GM20000 (cell line): ENCODE results near the gene FBXO21.

ENCODE experiments used
- DNase-seq: peaks from one replicate; pipeline ENCODE4 v3.0.0; 2012; ENCODE audit warnings: low spot score
- TF ChIP-seq, protein P1 (sequence below): IDR thresholded peaks from 2 replicates; pipeline ENCODE4 v1.5.1; 2012; ENCODE audit warnings: mild to moderate bottlenecking, control low read depth; ENCODE audit errors: extremely low read depth, missing control alignments

The FBXO21 gene

GRCh38 chr12:117127933-117128823 lies 62.1 kb downstream of the FBXO21 start:
- TF ChIP-seq, protein P1, sequence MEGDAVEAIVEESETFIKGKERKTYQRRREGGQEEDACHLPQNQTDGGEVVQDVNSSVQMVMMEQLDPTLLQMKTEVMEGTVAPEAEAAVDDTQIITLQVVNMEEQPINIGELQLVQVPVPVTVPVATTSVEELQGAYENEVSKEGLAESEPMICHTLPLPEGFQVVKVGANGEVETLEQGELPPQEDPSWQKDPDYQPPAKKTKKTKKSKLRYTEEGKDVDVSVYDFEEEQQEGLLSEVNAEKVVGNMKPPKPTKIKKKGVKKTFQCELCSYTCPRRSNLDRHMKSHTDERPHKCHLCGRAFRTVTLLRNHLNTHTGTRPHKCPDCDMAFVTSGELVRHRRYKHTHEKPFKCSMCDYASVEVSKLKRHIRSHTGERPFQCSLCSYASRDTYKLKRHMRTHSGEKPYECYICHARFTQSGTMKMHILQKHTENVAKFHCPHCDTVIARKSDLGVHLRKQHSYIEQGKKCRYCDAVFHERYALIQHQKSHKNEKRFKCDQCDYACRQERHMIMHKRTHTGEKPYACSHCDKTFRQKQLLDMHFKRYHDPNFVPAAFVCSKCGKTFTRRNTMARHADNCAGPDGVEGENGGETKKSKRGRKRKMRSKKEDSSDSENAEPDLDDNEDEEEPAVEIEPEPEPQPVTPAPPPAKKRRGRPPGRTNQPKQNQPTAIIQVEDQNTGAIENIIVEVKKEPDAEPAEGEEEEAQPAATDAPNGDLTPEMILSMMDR: no peak
- DNase-seq: no peak

- TF ChIP-seq, protein P1: no peak
- no peak for DNase-seq
Measured at GRCh38 chr12:117126335-117126734, 63.9 kb downstream of the FBXO21 start.

GRCh38 chr12:117125767-117126166 lies 64.5 kb downstream of the FBXO21 start:
- no peak for DNase-seq
- TF ChIP-seq, protein P1: no peak

- DNase-seq: no peak
- TF ChIP-seq, protein P1: no peak
Measured at GRCh38 chr12:117125272-117125613, 65.0 kb downstream of the FBXO21 start.

- DNase-seq: no peak
- TF ChIP-seq, protein P1: no peak
Measured at GRCh38 chr12:117124421-117125271, 65.6 kb downstream of the FBXO21 start.

- DNase-seq: no peak
- TF ChIP-seq, protein P1: no peak
Measured at GRCh38 chr12:117121441-117121840, 68.8 kb downstream of the FBXO21 start.

GRCh38 chr12:117120787-117121186 lies 69.5 kb downstream of the FBXO21 start:
- TF ChIP-seq, protein P1: no peak
- no peak for DNase-seq
